AG09309 (cell line): ENCODE results near the gene DNMT3A.

Experiments
- DNase-seq: peaks from one replicate; pipeline ENCODE4 v3.0.0-alpha.2; 2010; ENCODE audit warnings: low read depth
- H3K4me3 ChIP-seq: 2 replicates; pipeline ENCODE4 v1.5.1; 2011; ENCODE audit warnings: mild to moderate bottlenecking, low read depth, low read length, moderate library complexity; ENCODE audit not compliant: control insufficient read depth
- TF ChIP-seq, protein P1 (sequence below): IDR thresholded peaks from 2 replicates; pipeline ENCODE4 v1.5.1; 2011; ENCODE audit warnings: mild to moderate bottlenecking, low read depth, low read length, inconsistent platforms; ENCODE audit not compliant: insufficient read depth, control insufficient read depth; ENCODE audit errors: missing control alignments

The DNMT3A gene

GRCh38 chr2:25341753-25342371 is at the start of gene DNMT3A:
DNMT3A (minus strand) TSS chr2:25341925; CDS start chr2:25313984, 27,941 bp downstream.
- TF ChIP-seq, protein P1, sequence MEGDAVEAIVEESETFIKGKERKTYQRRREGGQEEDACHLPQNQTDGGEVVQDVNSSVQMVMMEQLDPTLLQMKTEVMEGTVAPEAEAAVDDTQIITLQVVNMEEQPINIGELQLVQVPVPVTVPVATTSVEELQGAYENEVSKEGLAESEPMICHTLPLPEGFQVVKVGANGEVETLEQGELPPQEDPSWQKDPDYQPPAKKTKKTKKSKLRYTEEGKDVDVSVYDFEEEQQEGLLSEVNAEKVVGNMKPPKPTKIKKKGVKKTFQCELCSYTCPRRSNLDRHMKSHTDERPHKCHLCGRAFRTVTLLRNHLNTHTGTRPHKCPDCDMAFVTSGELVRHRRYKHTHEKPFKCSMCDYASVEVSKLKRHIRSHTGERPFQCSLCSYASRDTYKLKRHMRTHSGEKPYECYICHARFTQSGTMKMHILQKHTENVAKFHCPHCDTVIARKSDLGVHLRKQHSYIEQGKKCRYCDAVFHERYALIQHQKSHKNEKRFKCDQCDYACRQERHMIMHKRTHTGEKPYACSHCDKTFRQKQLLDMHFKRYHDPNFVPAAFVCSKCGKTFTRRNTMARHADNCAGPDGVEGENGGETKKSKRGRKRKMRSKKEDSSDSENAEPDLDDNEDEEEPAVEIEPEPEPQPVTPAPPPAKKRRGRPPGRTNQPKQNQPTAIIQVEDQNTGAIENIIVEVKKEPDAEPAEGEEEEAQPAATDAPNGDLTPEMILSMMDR: no peak
- peak within 1 kb of the TSS; percentile 56 for H3K4me3 ChIP-seq
- no peak for DNase-seq

- no peak overlapping the region for H3K4me3 ChIP-seq
- TF ChIP-seq, protein P1: no peak
- no peak for DNase-seq
Measured at GRCh38 chr2:25389161-25389560, 47.4 kb upstream of the DNMT3A start.

GRCh38 chr2:25388491-25388890 is 46.8 kb upstream of the DNMT3A start:
- DNase-seq: no peak
- H3K4me3 ChIP-seq: no peak overlapping the region
- TF ChIP-seq, protein P1: no peak

DNA sequence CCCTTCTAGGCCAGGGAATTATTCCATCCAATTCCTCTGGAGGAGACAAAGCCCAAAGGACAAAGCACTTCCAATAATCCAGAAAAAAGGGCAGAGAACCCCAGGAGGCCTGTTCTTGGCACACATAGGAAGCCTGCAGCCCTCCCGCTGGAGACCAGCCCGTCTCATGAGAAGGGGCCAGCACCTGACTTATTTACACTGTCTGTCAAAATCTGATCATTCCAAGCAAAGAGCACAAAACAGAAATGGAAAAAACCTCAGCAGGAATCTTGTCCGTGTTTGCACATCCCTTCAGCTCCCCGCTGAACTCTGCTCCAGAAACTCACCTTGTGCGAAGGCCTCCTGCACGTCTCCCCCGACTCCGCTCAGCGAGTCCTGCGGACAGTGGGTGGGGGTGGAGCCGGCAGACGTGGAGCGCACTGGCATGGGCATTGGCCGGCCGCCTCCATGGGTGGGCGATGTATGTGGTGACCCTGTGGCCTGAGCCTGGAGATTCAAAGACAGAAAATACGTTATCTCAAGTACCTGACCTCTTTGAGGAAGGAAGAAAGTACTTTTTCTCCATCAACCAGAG is 46.2 kb upstream of the DNMT3A start:
- DNase-seq: no peak
- TF ChIP-seq, protein P1: no peak
- no peak overlapping the region for H3K4me3 ChIP-seq

GRCh38 chr2:25386971-25387875 is 45.5 kb upstream of the DNMT3A start:
- DNase-seq: no peak
- TF ChIP-seq, protein P1: no peak
- H3K4me3 ChIP-seq: no peak overlapping the region

DNA sequence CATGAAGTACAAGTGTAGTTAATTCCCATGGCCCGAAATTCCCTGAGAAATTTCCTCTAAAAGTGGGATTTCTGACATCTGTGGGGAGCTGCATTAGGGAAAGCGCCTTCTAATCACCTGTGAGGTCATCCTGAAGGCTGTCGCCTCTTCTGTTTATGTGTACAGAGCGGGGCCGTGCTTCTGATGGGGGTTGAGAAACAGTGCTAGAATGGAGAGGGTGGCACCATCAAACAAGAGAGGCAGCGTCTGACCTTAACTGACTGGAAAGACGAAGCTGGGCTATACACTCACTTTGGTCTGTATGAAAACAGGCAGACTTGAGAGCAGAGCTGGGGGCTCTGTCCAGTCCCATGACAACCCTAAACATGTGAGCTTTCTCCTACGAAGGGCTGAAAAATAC is 44.2 kb upstream of the DNMT3A start:
- no peak overlapping the region for H3K4me3 ChIP-seq
- no peak for DNase-seq
- TF ChIP-seq, protein P1: no peak
